ENCODE results near the gene CNOT8. TPM values are rescaled to one million over a fixed set of nuclear protein-coding genes. Genes with fewer than 3 reads are reported as not detected.

CNOT8 gene
- total and polyA plus RNA-seq, 9 of the 15 experiments (the other 6 are each of a cell fraction or from before 2014, with no cell fraction given): 15.2 to 68.9 (median 52.1) TPM

DNA sequence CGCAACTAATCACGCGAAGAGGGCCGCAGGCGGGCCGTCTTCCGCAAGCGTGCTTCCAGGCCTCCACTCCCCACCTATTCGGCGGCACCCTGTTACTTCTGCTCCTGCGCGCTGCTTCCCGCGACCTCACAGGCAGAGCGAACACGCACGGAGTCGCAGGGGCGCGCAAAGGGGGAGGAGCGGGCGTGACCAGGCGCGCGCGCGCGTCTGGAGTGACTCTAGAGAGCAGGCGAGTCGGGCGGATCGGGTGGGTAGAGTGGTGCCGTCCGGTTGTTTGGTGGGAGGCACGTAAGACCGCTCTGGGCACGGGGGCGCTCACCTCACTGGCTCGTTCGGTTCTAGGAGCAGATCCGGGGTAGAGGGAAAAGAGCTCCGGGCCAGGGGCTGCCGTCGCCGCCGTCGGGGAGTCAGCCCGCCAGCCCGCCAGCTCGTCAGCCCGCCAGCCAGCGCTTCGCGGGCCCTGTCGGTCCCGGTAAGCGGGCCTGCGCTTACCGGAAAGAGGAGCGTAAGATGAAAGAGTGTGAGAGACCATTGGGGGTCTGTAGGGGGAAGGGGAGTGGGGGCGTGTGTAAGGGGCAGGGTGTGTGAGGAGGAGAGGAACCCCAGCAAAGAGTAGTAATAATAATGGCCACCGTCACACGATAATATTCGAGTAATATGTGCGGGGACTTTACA is at the start of gene CNOT8 (continued):
- TF ChIP-seq, protein P1, sequence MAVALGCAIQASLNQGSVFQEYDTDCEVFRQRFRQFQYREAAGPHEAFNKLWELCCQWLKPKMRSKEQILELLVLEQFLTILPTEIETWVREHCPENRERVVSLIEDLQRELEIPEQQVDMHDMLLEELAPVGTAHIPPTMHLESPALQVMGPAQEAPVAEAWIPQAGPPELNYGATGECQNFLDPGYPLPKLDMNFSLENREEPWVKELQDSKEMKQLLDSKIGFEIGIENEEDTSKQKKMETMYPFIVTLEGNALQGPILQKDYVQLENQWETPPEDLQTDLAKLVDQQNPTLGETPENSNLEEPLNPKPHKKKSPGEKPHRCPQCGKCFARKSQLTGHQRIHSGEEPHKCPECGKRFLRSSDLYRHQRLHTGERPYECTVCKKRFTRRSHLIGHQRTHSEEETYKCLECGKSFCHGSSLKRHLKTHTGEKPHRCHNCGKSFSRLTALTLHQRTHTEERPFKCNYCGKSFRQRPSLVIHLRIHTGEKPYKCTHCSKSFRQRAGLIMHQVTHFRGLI (CRISPR knock-in tag; IDR thresholded peaks at IDR 0.05): no peak
- TF ChIP-seq ZNF77 (CRISPR knock-in tag; IDR thresholded peaks at IDR 0.05) (no peak), ZNF778 (CRISPR knock-in tag; IDR thresholded peaks at IDR 0.05) (no peak), MTA3 (IDR thresholded peaks at IDR 0.05; ENCODE audit: borderline replicate concordance) (peak; percentile 43), PHTF2 (CRISPR knock-in tag; IDR thresholded peaks at IDR 0.05) (no peak), ZNF41 (CRISPR knock-in tag; conservative IDR thresholded peaks at IDR 0.05) (no peak), ZNF282 (CRISPR knock-in tag; IDR thresholded peaks at IDR 0.05) (no peak), THRAP3 (IDR thresholded peaks at IDR 0.05; ENCODE audit: borderline replicate concordance) (no peak), MCM7 (IDR thresholded peaks at IDR 0.05) (no peak), MAFF (IDR thresholded peaks at IDR 0.05; ENCODE audit: low read length) (no peak), NR1H2 (CRISPR knock-in tag; IDR thresholded peaks at IDR 0.05) (no peak), ZNF785 (CRISPR knock-in tag; IDR thresholded peaks at IDR 0.05) (no peak), CSDE1 (IDR thresholded peaks at IDR 0.05) (no peak), ZNF311 (CRISPR knock-in tag; IDR thresholded peaks at IDR 0.05) (no peak), HEY1 (CRISPR knock-in tag; IDR thresholded peaks at IDR 0.05; ENCODE audit: borderline replicate concordance) (no peak), SPI1 (IDR thresholded peaks at IDR 0.05; ENCODE audit: borderline replicate concordance, low read depth, low read length) (no peak), HDAC6 (IDR thresholded peaks at IDR 0.05; ENCODE audit: low read depth, low read length) (no peak)
- TF ChIP-seq, protein P2, sequence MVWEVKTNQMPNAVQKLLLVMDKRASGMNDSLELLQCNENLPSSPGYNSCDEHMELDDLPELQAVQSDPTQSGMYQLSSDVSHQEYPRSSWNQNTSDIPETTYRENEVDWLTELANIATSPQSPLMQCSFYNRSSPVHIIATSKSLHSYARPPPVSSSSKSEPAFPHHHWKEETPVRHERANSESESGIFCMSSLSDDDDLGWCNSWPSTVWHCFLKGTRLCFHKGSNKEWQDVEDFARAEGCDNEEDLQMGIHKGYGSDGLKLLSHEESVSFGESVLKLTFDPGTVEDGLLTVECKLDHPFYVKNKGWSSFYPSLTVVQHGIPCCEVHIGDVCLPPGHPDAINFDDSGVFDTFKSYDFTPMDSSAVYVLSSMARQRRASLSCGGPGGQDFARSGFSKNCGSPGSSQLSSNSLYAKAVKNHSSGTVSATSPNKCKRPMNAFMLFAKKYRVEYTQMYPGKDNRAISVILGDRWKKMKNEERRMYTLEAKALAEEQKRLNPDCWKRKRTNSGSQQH (CRISPR knock-in tag; IDR thresholded peaks at IDR 0.05): 0 out of 2 replicates have a peak, but pooled peaks have one; percentile 47
- TF ChIP-seq, protein P3, sequence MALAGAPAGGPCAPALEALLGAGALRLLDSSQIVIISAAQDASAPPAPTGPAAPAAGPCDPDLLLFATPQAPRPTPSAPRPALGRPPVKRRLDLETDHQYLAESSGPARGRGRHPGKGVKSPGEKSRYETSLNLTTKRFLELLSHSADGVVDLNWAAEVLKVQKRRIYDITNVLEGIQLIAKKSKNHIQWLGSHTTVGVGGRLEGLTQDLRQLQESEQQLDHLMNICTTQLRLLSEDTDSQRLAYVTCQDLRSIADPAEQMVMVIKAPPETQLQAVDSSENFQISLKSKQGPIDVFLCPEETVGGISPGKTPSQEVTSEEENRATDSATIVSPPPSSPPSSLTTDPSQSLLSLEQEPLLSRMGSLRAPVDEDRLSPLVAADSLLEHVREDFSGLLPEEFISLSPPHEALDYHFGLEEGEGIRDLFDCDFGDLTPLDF (CRISPR knock-in tag; IDR thresholded peaks at IDR 0.05): peak; percentile 83
- TF ChIP-seq, protein P4, sequence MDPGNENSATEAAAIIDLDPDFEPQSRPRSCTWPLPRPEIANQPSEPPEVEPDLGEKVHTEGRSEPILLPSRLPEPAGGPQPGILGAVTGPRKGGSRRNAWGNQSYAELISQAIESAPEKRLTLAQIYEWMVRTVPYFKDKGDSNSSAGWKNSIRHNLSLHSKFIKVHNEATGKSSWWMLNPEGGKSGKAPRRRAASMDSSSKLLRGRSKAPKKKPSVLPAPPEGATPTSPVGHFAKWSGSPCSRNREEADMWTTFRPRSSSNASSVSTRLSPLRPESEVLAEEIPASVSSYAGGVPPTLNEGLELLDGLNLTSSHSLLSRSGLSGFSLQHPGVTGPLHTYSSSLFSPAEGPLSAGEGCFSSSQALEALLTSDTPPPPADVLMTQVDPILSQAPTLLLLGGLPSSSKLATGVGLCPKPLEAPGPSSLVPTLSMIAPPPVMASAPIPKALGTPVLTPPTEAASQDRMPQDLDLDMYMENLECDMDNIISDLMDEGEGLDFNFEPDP (CRISPR knock-in tag; IDR thresholded peaks at IDR 0.05): no peak
- TF ChIP-seq, protein P5, sequence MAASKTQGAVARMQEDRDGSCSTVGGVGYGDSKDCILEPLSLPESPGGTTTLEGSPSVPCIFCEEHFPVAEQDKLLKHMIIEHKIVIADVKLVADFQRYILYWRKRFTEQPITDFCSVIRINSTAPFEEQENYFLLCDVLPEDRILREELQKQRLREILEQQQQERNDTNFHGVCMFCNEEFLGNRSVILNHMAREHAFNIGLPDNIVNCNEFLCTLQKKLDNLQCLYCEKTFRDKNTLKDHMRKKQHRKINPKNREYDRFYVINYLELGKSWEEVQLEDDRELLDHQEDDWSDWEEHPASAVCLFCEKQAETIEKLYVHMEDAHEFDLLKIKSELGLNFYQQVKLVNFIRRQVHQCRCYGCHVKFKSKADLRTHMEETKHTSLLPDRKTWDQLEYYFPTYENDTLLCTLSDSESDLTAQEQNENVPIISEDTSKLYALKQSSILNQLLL (CRISPR knock-in tag; IDR thresholded peaks at IDR 0.05; ENCODE audit: borderline replicate concordance): no peak
- TF ChIP-seq, protein P6, sequence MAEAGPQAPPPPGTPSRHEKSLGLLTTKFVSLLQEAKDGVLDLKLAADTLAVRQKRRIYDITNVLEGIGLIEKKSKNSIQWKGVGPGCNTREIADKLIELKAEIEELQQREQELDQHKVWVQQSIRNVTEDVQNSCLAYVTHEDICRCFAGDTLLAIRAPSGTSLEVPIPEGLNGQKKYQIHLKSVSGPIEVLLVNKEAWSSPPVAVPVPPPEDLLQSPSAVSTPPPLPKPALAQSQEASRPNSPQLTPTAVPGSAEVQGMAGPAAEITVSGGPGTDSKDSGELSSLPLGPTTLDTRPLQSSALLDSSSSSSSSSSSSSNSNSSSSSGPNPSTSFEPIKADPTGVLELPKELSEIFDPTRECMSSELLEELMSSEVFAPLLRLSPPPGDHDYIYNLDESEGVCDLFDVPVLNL (CRISPR knock-in tag; IDR thresholded peaks at IDR 0.05; ENCODE audit: low read depth): no peak
